DOHH2 (cell line): ENCODE data around the gene ERP27.

Experiments
- H3F3A ChIP-seq: fragments of 200-600 bp; sonication (generic), shearing (Covaris generic); 2 replicates; pipeline ENCODE4 v1.6.0; 2016; ENCODE audit warnings: antibody characterized with exemption, mild to moderate bottlenecking; ENCODE audit not compliant: control insufficient read depth, insufficient read depth
- H3K27ac ChIP-seq: fragments of 200-600 bp; sonication (generic); 2 replicates; pipeline ENCODE4 v1.5.1; 2014; ENCODE audit warnings: low read depth, mild to moderate bottlenecking, low read length, moderate library complexity
- H3K27me3 ChIP-seq: fragments of 200-600 bp; sonication (generic); 2 replicates; pipeline ENCODE4 v1.6.1; 2014; ENCODE audit warnings: mild to moderate bottlenecking, low read length, mixed read lengths; ENCODE audit not compliant: control insufficient read depth
- H3K36me3 ChIP-seq: fragments of 200-600 bp; sonication (generic); 2 replicates; pipeline ENCODE4 v1.6.1; 2014; ENCODE audit warnings: mild to moderate bottlenecking, low read length, moderate library complexity, mixed read lengths; ENCODE audit not compliant: control insufficient read depth
- H3K4me1 ChIP-seq: fragments of 200-600 bp; sonication (generic); 2 replicates; pipeline ENCODE4 v1.6.1; 2014; ENCODE audit warnings: mild to moderate bottlenecking, low read length, mixed read lengths; ENCODE audit not compliant: control insufficient read depth
- H3K4me2 ChIP-seq: fragments of 200-600 bp; sonication (generic); 2 replicates; pipeline ENCODE4 v1.6.0; 2014; ENCODE audit warnings: mild to moderate bottlenecking, low read length, moderate library complexity
- H3K4me3 ChIP-seq: fragments of 200-600 bp; sonication (generic); 2 replicates; pipeline ENCODE4 v1.5.1; 2014; ENCODE audit warnings: mild to moderate bottlenecking, low read length, mixed read lengths
- H3K79me2 ChIP-seq: fragments of 200-600 bp; sonication (generic); 2 replicates; pipeline ENCODE4 v1.6.1; 2014; ENCODE audit warnings: mild to moderate bottlenecking, low read length, mixed read lengths; ENCODE audit not compliant: control insufficient read depth
- H3K9me2 ChIP-seq: fragments of 200-600 bp; sonication (generic); replicated peaks from 2 replicates; pipeline ENCODE4 v1.6.1; 2014; ENCODE audit warnings: mild to moderate bottlenecking, low read length, mixed read lengths; ENCODE audit not compliant: control insufficient read depth
- H3K9me3 ChIP-seq: fragments of 200-600 bp; sonication (generic); 2 replicates; pipeline ENCODE4 v1.6.1; 2014; ENCODE audit warnings: antibody characterized with exemption, low read length, mixed read lengths; ENCODE audit not compliant: control insufficient read depth, insufficient read depth
- H4K20me1 ChIP-seq: fragments of 200-600 bp; sonication (generic); 2 replicates; pipeline ENCODE4 v1.6.0; 2014; ENCODE audit warnings: low read depth, mild to moderate bottlenecking, antibody characterized with exemption, low read length, moderate library complexity; ENCODE audit not compliant: control insufficient read depth, insufficient read depth
- EZH2phosphoT487 ChIP-seq: fragments of 200-600 bp; sonication (generic); IDR thresholded peaks from 2 replicates; pipeline ENCODE4 v1.6.1; 2017; ENCODE audit warnings: borderline replicate concordance, mild to moderate bottlenecking, antibody characterized with exemption, low read length, moderate library complexity, mixed read lengths
- TF ChIP-seq, protein P1 (sequence below): fragments of 200-600 bp; sonication (generic); IDR thresholded peaks from one replicate; pipeline ENCODE4 v1.5.1; 2014; ENCODE audit warnings: antibody characterized with exemption, mild to moderate bottlenecking, low read depth, low read length; ENCODE audit not compliant: poor library complexity, severe bottlenecking

Gene ERP27

DNA sequence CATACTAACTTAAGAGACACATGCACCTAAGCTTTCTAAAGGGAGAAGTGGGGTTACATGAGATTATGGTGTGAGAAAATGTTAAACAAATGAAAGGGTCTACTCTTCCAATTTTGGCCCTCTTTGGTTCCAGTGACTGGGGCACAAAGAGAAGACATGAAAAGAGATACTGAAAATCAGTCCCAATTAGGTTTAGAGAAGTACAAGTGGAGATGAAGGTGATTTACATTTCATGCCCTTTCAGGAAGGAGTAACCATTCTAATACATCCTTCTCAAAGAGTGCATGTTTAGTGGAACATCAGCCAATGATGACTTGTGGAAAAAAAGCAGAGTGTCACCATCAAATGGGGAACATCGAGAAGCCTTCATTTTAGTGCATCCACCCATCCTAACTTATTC, 67.1 kb downstream of the ERP27 start:
- Histone ChIP-seq H3K27me3 (no peaks in the 10 kb centered on the region), H3K4me2 (no peak overlapping the region), H4K20me1 (no peaks in the 10 kb centered on the region), H3K4me3 (no peak overlapping the region), H3K9me2 (no peaks in the 10 kb centered on the region), H3K4me1 (peaks cover 11% of the 10 kb centered on the region), H3K27ac (no peak overlapping the region), H3K79me2 (no peaks in the 10 kb centered on the region), H3K36me3 (peaks cover 6% of the 10 kb centered on the region), H3K9me3 (peaks cover 12% of the 10 kb centered on the region; the same call in 1 of the 2 replicates), H3F3A (no peaks in the 10 kb centered on the region)
- TF ChIP-seq EZH2phosphoT487: no peak
- TF ChIP-seq, protein P1, sequence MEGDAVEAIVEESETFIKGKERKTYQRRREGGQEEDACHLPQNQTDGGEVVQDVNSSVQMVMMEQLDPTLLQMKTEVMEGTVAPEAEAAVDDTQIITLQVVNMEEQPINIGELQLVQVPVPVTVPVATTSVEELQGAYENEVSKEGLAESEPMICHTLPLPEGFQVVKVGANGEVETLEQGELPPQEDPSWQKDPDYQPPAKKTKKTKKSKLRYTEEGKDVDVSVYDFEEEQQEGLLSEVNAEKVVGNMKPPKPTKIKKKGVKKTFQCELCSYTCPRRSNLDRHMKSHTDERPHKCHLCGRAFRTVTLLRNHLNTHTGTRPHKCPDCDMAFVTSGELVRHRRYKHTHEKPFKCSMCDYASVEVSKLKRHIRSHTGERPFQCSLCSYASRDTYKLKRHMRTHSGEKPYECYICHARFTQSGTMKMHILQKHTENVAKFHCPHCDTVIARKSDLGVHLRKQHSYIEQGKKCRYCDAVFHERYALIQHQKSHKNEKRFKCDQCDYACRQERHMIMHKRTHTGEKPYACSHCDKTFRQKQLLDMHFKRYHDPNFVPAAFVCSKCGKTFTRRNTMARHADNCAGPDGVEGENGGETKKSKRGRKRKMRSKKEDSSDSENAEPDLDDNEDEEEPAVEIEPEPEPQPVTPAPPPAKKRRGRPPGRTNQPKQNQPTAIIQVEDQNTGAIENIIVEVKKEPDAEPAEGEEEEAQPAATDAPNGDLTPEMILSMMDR: no peak

DNA sequence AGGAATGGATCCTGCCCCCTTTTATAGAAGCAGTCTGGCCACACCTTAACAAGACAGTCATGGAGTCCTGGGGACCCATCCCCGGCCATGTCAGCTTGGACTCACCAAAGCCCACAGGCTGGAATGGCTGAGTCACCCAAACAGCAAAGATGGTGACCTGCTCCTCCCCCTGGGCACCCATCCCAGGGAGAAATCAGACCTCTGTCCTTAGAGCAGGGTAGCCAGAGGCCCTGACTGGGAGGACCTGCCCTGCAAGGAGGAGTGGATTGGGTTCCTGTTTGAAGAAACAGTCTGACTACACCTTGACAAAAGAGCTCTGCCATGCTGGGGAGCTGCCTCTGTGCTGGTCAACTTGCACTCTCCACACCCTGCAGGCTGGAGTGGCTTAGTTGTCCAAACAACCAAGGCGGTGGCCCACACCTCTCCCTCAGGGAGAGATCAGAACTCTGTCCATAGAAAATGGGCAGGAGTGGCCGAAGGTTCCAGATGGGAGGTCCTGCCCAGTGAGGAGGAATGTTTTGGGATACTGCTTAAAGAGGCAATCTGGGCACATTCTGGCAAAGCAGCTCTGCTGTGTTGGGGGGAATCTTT, 69.3 kb downstream of the ERP27 start:
- TF ChIP-seq, protein P1: no peak
- no peak for TF ChIP-seq EZH2phosphoT487

More for the DNA sequence above, 69.3 kb downstream of the ERP27 start:
- Histone ChIP-seq H4K20me1 (no peaks in the 10 kb centered on the region), H3K4me3 (no peak overlapping the region), H3K79me2 (no peaks in the 10 kb centered on the region), H3K9me3 (peaks cover 12% of the 10 kb centered on the region; the same call in 1 of the 2 replicates), H3K27me3 (no peaks in the 10 kb centered on the region), H3K4me1 (peaks cover 10% of the 10 kb centered on the region), H3K9me2 (no peaks in the 10 kb centered on the region), H3K4me2 (no peak overlapping the region), H3K27ac (no peak overlapping the region), H3F3A (no peaks in the 10 kb centered on the region), H3K36me3 (peaks cover 6% of the 10 kb centered on the region)
